B cell (primary cell): ENCODE results near the gene KIAA0319L.

Source experiments
- CTCF ChIP-seq: fragments of 200-600 bp; IDR thresholded peaks from one replicate; pipeline ENCODE4 v1.8.0; 2022; ENCODE audit warnings: antibody characterized with exemption, mild to moderate bottlenecking
- EZH2 ChIP-seq: IDR thresholded peaks from 2 replicates; pipeline ENCODE4 v1.6.1; 2012; ENCODE audit warnings: borderline replicate concordance, low read depth, mild to moderate bottlenecking, moderate library complexity, low read length; ENCODE audit not compliant: insufficient read depth, poor library complexity, severe bottlenecking

- TF ChIP-seq CTCF (no peak), EZH2 (no peak)
These were observed 55.0 kb downstream of the KIAA0319L start for GRCh38 chr1:35502242-35502641.
